Stimulated activated CD4-positive, alpha-beta T cell treated with anti-CD3 and anti-CD28 coated beads, TNF-alpha, amount 100 ng/mL, for 1 hour (primary cell): Measurements from ENCODE around the gene SUPT20HL1.

Experiments used
- DNase-seq, 3 donors: peaks; one replicate each; pipeline ENCODE4 v3.0.0-alpha.2; 2020; ENCODE audit warnings: low read depth in 3 of 3, low spot score in 1 of 3

Gene SUPT20HL1

DNA sequence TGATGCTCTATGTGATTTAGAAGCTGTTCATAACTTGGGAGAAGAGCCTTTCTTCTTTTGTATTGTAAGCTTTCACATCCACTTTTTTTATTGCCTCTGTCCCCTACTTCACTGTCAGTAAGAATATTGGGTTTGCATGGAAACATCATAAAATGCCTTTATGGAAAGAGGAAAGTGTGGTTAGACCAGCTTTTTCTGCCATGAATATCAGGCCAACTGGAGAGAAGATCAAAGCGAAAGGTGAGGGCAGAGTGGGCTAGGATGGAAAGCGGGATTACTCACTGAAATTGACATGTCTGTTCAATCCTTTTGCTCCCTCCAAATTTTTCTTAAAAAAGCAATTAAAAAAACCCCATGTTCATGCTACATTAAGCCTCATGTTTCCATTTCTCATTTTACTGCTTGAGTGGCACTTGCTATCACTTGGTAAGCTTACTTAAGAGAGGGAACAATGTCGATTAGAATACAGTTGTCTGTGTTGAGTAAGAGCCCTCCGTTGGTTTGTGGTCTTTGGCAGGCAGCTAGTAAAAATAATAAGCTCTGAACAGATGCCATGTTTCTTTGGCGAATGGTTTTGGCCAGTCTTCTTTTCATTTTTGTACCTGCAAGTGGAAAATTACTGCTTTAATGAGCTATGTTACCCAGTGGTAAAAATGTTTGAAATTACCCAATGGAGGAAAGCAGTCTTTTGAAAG lies 35.9 kb downstream of the SUPT20HL1 start:
- DNase-seq, result no peak

- DNase-seq, result no peak
Observed at GRCh38 chrX:24396931-24397279, 36.5 kb downstream of the SUPT20HL1 start.

DNA sequence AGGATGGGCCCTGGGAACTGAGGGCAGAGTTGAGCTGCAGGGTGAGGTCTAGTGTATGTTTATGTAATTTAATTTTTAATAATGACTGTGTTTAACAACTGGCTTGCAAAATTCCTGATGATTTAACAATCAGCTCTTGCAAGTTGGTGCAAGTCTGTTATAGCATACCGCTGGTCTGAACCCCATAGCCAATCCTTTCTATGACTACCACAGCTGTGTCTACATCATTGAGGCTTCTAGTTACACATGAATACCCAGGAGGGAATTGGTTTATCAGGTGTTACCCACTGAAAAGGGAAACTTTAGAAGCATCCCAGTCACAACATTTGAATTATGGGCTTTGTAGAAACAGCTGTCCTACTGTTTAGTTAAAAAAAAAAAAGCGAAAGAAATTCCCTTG lies 38.3 kb downstream of the SUPT20HL1 start:
- DNase-seq, result no peak

DNA sequence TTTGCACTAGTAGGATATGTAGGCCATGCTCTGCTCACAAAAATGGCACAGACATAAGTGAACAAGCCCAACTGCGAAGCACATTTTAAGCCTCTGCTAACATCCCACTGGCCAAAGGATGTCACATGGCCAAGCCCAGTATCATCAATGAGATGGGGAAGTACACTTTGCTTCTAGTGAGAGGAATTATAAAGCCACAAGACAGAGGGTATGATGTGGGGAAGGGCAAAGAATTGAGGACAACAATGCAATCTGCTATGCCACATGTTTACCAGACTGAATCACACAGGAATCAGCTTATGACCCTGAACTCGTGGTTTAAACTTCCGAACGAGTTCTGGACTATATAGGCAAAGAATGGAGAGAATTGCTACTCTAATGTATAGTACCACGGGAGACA lies 39.1 kb downstream of the SUPT20HL1 start:
- no peak for DNase-seq

DNA sequence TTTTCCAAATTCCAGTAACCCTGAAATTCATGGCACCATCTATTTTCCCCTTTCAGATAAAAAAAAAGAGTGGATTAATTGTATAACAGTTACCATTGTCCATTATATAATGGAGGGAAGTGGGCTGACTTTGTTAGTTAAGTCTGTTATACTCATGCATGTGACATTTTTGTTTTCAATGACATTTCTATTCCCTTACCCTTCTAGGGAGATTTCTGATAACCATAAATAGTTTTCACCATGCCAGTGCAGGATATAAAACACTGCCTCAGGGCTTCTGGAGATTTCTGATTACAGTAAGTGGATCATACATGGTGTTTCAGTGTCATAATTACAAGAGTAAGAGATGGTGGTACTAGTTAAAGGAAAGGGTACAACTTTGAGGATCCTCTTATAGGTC lies 45.5 kb downstream of the SUPT20HL1 start:
- DNase-seq, result no peak
